MM.1S (cell line): ENCODE results near the gene LRRC74B.
A peak's percentile ranks its signal among the peaks of the same experiment; 100 is the strongest.

Experiments
- DNase-seq: peaks from one replicate; pipeline ENCODE4 v3.0.0-alpha.2; 2015
- H2AFZ ChIP-seq: fragments of 300-600 bp; sonication (generic); 2 replicates; pipeline ENCODE4 v1.6.0; 2016; ENCODE audit warnings: antibody characterized with exemption, low read length
- H3F3A ChIP-seq: fragments of 300-600 bp; sonication (generic); 2 replicates; pipeline ENCODE4 v1.6.1; 2016; ENCODE audit warnings: mild to moderate bottlenecking, antibody characterized with exemption, low read length, moderate library complexity, mixed read lengths; ENCODE audit not compliant: insufficient read depth
- H3K27ac ChIP-seq: fragments of 300-600 bp; sonication (generic); 2 replicates; pipeline ENCODE4 v1.5.1; 2016; ENCODE audit warnings: mild to moderate bottlenecking, low read length
- H3K27me3 ChIP-seq: fragments of 300-600 bp; sonication (generic); replicated peaks from 2 replicates; pipeline ENCODE4 v1.6.0; 2016; ENCODE audit warnings: low read length; ENCODE audit not compliant: insufficient read depth
- H3K36me3 ChIP-seq: fragments of 300-600 bp; sonication (generic); replicated peaks from 2 replicates; pipeline ENCODE4 v1.6.1; 2016; ENCODE audit warnings: mild to moderate bottlenecking, low read length, mixed read lengths; ENCODE audit not compliant: insufficient read depth
- H3K4me1 ChIP-seq: fragments of 300-600 bp; sonication (generic); 2 replicates; pipeline ENCODE4 v1.6.1; 2016; ENCODE audit warnings: low read length, mixed read lengths
- H3K4me2 ChIP-seq: fragments of 300-600 bp; sonication (generic); 2 replicates; pipeline ENCODE4 v1.6.0; 2016; ENCODE audit warnings: low read depth, low read length
- H3K4me3 ChIP-seq: fragments of 300-600 bp; sonication (generic); 2 replicates; pipeline ENCODE4 v1.5.1; 2016; ENCODE audit warnings: low read length, mixed read lengths
- H3K79me2 ChIP-seq: fragments of 300-600 bp; sonication (generic); 2 replicates; pipeline ENCODE4 v1.6.1; 2016; ENCODE audit warnings: mixed run types, low read length, mixed read lengths
- H3K9ac ChIP-seq: fragments of 300-600 bp; sonication (generic); 2 replicates; pipeline ENCODE4 v1.6.1; 2016; ENCODE audit warnings: low read length, mixed read lengths
- H3K9me2 ChIP-seq: fragments of 300-600 bp; sonication (generic); replicated peaks from 2 replicates; pipeline ENCODE4 v1.6.1; 2016; ENCODE audit warnings: mild to moderate bottlenecking, low read length, mixed read lengths; ENCODE audit not compliant: insufficient read depth
- H3K9me3 ChIP-seq: fragments of 300-600 bp; sonication (generic); replicated peaks from 2 replicates; pipeline ENCODE4 v1.6.1; 2016; ENCODE audit warnings: mild to moderate bottlenecking, low read length, mixed read lengths; ENCODE audit not compliant: insufficient read depth
- H4K20me1 ChIP-seq: fragments of 300-600 bp; sonication (generic); 2 replicates; pipeline ENCODE4 v1.6.1; 2016; ENCODE audit warnings: mild to moderate bottlenecking, low read length, moderate library complexity, mixed read lengths; ENCODE audit not compliant: insufficient read depth
- CTCF ChIP-seq: fragments of 300-600 bp; sonication (generic); IDR thresholded peaks from 2 replicates; pipeline ENCODE4 v1.5.1; 2016; ENCODE audit warnings: antibody characterized with exemption, low read length, mixed read lengths
- EZH2 ChIP-seq: fragments of 300-600 bp; sonication (generic); optimal IDR thresholded peaks from 2 replicates; pipeline ENCODE3; 2017; ENCODE audit warnings: low read depth, mild to moderate bottlenecking, antibody characterized with exemption, low read length, mixed read lengths
- EZH2phosphoT487 ChIP-seq: fragments of 300-600 bp; sonication (generic); IDR thresholded peaks from 2 replicates; pipeline ENCODE4 v1.6.1; 2018; ENCODE audit warnings: antibody characterized with exemption, low read length

The LRRC74B gene

GRCh38 chr22:21042978-21043859 is 2.5 kb upstream of the LRRC74B start:
- TF ChIP-seq EZH2phosphoT487 (no peak), EZH2 (no peak), CTCF (no peak)
- Histone ChIP-seq H3K9me2 (no peaks in the 10 kb centered on the region), H3K9me3 (no peaks in the 10 kb centered on the region), H3K36me3 (no peaks in the 10 kb centered on the region), H3F3A (peaks cover 11% of the 10 kb centered on the region; the same call in 1 of the 2 replicates), H3K4me3 (no peak overlapping the region), H3K9ac (no peak overlapping the region), H3K4me2 (peak overlapping the region; percentile 97; the same call in 1 of the 2 replicates), H3K27ac (no peak overlapping the region), H3K79me2 (no peaks in the 10 kb centered on the region), H3K27me3 (no peaks in the 10 kb centered on the region), H4K20me1 (no peaks in the 10 kb centered on the region), H3K4me1 (peaks cover 18% of the 10 kb centered on the region), H2AFZ (no peak overlapping the region)
- no peak for DNase-seq

DNA sequence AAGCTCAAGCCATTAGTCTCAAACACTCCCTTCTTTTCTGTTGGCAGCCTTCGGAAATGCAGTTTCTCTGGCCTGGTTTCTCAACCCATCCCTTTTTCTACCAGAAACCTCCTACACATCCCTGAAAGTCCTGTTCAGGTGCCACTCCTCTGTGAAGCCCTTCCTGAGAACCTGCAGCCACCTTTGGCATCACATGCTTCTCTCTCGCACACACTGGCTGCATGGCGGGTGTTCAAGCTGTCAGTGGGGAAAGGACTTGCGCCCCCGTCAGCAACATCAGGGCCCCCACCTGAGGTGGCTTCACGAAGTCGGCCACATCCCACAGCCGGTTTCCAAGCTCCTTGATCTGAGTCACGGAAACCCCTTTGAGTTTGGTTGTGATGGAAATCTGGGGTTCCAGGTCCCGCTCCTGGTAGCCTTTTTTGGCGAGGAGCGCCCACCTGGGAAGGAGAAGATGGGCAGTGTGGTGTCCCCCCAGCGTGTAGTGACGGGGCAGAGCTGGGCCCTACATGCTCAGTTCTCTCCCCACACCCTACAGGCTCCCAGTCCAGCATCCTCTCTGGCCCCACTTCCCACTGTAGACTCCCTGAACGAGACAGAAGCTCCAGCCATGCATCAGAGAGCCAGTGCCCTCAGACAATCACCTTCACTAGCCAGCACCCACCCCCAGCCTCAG is 1.7 kb upstream of the LRRC74B start:
- Histone ChIP-seq H3K4me2 (peak overlapping the region; percentile 97), H3K9ac (peak overlapping the region; percentile 39; the same call in 1 of the 2 replicates), H3K9me2 (no peaks in the 10 kb centered on the region), H2AFZ (no peak overlapping the region), H3K27me3 (no peaks in the 10 kb centered on the region), H3K9me3 (no peaks in the 10 kb centered on the region), H3K36me3 (no peaks in the 10 kb centered on the region), H3K4me3 (peak overlapping the region; percentile 67; the same call in 1 of the 2 replicates), H3K79me2 (no peaks in the 10 kb centered on the region), H3K4me1 (peaks cover 18% of the 10 kb centered on the region), H3F3A (peaks cover 11% of the 10 kb centered on the region; the same call in 1 of the 2 replicates), H3K27ac (no peak overlapping the region), H4K20me1 (no peaks in the 10 kb centered on the region)
- no peak for DNase-seq
- TF ChIP-seq EZH2phosphoT487 (no peak), CTCF (no peak), EZH2 (no peak)

DNA sequence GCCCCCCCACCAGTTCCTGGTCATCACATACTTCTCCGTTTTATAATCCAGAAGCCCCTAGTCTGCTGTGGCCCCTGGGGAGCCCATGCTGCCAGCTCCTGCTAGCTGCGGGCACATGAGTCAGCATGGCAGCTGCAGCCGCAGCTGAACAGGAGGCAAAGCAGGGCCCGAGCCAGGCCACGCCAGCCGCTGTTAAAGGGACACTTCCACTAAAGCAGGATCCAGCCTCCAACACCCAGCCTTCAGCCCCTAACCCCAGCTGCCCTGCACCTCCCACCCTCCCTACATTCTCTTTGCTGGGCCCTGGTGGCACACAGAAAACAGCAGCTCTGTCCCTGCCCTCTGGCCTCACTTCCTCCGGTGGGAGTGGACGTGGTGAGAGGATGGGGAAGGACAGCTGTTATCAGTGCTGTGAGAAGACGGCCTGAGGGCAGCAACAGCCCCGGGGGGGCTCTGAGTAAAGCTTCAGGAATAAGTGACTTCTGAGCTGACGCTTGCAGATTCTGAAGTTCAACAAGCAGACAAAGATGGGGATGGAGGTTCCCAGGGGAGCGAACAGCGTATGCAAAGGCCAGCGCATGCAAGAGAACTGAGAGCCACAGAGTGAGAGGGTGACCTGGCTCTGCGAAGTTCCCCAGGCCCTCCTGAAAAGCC is 688 bp upstream of the LRRC74B start:
- Histone ChIP-seq H3K9me2 (no peaks in the 10 kb centered on the region), H3K9me3 (no peaks in the 10 kb centered on the region), H3K4me3 (peak overlapping the region; percentile 67), H3F3A (peaks cover 11% of the 10 kb centered on the region; the same call in 1 of the 2 replicates), H3K9ac (peak overlapping the region; percentile 39; the same call in 1 of the 2 replicates), H3K4me1 (peaks cover 14% of the 10 kb centered on the region), H3K4me2 (peak overlapping the region; percentile 97), H3K79me2 (no peaks in the 10 kb centered on the region), H3K27ac (peak overlapping the region; percentile 37; the same call in 1 of the 2 replicates), H2AFZ (no peak overlapping the region), H3K27me3 (no peaks in the 10 kb centered on the region), H3K36me3 (no peaks in the 10 kb centered on the region), H4K20me1 (no peaks in the 10 kb centered on the region)
- no peak for TF ChIP-seq CTCF
- TF ChIP-seq EZH2phosphoT487, result no peak
- TF ChIP-seq EZH2, result no peak
- DNase-seq, result no peak
